ENCODE results near the gene TBCD. TPM values are rescaled to one million over a fixed set of nuclear protein-coding genes. Genes with fewer than 3 reads are reported as not detected.

The TBCD gene
- total RNA-seq, 2 experiments from 2014 or later: 87.8 to 145 TPM

- H2AFZ ChIP-seq (ENCODE audit: low read length): no peak overlapping the region
- ChIA-PET CTCF (ENCODE audit: unreplicated experiment) (no interaction called here), POLR2A (interaction anchor here (0.6 to 0.7 kb wide), 2 partner anchors 24 to 263 kb away, joined by 3 to 5 read pairs; no protein-coding TSS in a partner anchor)
- peaks cover 24% of the 10 kb centered on the region for H3K9me3 ChIP-seq (ENCODE audit: low read length)
- no peaks in the 10 kb centered on the region for H3K4me1 ChIP-seq (ENCODE audit: insufficient read depth, low read length, poor library complexity, severe bottlenecking)
- TF ChIP-seq EZH2phosphoT487 (IDR thresholded peaks at IDR 0.05; ENCODE audit: borderline replicate concordance, low read depth, low read length): no peak
- DNase-seq (ENCODE audit: low spot score): no peak
- H4K20me1 ChIP-seq (ENCODE audit: insufficient read depth, low read length): no peaks in the 10 kb centered on the region
- intact Hi-C loops (cut with micrococcal nuclease; ENCODE audit: unreplicated experiment): loop anchor here (5.0 kb wide), 1 partner anchor 78 kb away; no protein-coding TSS in a partner anchor
- no peak overlapping the region for H3K4me3 ChIP-seq (ENCODE audit: low read depth, low read length, poor library complexity, severe bottlenecking)
- no peak overlapping the region for H3K4me2 ChIP-seq (ENCODE audit: low read length)
- BruUV-seq (replicated peaks): no TSS peak
- no peaks in the 10 kb centered on the region for H3K9me2 ChIP-seq (ENCODE audit: insufficient read depth, low read length)
- H3K79me2 ChIP-seq (ENCODE audit: insufficient read depth, low read depth, low read length): no peaks in the 10 kb centered on the region
- H3K36me3 ChIP-seq (ENCODE audit: insufficient read depth, low read length): peaks cover 57% of the 10 kb centered on the region
- H3K27ac ChIP-seq (ENCODE audit: low read depth, low read length, poor library complexity, severe bottlenecking): no peak overlapping the region
These were observed 6.3 kb upstream of the TBCD start for GRCh38 chr17:82745524-82745923.

DNA sequence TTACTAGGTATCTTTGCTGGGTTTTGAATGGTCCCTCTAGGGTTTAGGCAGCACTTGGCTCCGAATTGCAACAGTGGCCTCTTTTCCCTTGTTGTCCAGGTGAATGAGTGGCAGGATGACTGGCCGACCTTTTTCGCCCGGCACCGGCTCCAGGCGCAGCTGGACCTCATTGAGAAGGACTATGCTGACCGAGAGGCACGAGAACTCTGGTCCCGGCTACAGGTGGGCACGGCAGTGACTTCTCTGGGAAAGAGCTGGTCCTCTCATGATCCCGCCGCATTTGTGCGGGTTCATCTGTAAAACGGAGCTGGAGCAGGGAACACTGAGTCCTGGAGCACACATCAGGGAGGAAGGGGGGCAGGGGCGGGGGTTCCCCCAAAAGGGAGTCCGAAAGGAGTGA lies 3.1 kb upstream of the TBCD start:
- no TSS peak for BruUV-seq (replicated peaks)
- Histone ChIP-seq H3K27ac (ENCODE audit: low read depth, low read length, poor library complexity, severe bottlenecking) (no peak overlapping the region), H4K20me1 (ENCODE audit: insufficient read depth, low read length) (no peaks in the 10 kb centered on the region), H3K4me2 (ENCODE audit: low read length) (no peak overlapping the region), H3K36me3 (ENCODE audit: insufficient read depth, low read length) (peaks cover 25% of the 10 kb centered on the region), H2AFZ (ENCODE audit: low read length) (no peak overlapping the region), H3K9me3 (ENCODE audit: low read length) (peaks cover 8% of the 10 kb centered on the region; the same call in 1 of the 2 replicates), H3K79me2 (ENCODE audit: insufficient read depth, low read depth, low read length) (peaks cover 14% of the 10 kb centered on the region), H3K4me3 (ENCODE audit: low read depth, low read length, poor library complexity, severe bottlenecking) (no peak overlapping the region), H3K9me2 (ENCODE audit: insufficient read depth, low read length) (no peaks in the 10 kb centered on the region), H3K4me1 (ENCODE audit: insufficient read depth, low read length, poor library complexity, severe bottlenecking) (peaks cover 13% of the 10 kb centered on the region)
- TF ChIP-seq EZH2phosphoT487 (IDR thresholded peaks at IDR 0.05; ENCODE audit: borderline replicate concordance, low read depth, low read length): no peak
- TF ChIP-seq, protein P1, sequence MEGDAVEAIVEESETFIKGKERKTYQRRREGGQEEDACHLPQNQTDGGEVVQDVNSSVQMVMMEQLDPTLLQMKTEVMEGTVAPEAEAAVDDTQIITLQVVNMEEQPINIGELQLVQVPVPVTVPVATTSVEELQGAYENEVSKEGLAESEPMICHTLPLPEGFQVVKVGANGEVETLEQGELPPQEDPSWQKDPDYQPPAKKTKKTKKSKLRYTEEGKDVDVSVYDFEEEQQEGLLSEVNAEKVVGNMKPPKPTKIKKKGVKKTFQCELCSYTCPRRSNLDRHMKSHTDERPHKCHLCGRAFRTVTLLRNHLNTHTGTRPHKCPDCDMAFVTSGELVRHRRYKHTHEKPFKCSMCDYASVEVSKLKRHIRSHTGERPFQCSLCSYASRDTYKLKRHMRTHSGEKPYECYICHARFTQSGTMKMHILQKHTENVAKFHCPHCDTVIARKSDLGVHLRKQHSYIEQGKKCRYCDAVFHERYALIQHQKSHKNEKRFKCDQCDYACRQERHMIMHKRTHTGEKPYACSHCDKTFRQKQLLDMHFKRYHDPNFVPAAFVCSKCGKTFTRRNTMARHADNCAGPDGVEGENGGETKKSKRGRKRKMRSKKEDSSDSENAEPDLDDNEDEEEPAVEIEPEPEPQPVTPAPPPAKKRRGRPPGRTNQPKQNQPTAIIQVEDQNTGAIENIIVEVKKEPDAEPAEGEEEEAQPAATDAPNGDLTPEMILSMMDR (conservative IDR thresholded peaks at IDR 0.05; ENCODE audit: low read length): no peak
- intact Hi-C loops (cut with micrococcal nuclease; ENCODE audit: unreplicated experiment): loop anchor here (5.0 kb wide), 1 partner anchor 81 kb away; no protein-coding TSS in a partner anchor
- POLR2A ChIA-PET: interaction anchor here (0.6 kb wide), 1 partner anchor 102 kb away, joined by 5 read pairs; no protein-coding TSS in a partner anchor
- DNase-seq (ENCODE audit: low spot score): no peak
- CTCF ChIA-PET (ENCODE audit: unreplicated experiment): no interaction called here

- peaks cover 27% of the 10 kb centered on the region for H3K4me1 ChIP-seq (ENCODE audit: insufficient read depth, low read length, poor library complexity, severe bottlenecking)
- no peak overlapping the region for H3K4me2 ChIP-seq (ENCODE audit: low read length)
- TF ChIP-seq, protein P1 (conservative IDR thresholded peaks at IDR 0.05; ENCODE audit: low read length): no peak
- no peak for TF ChIP-seq EZH2phosphoT487 (IDR thresholded peaks at IDR 0.05; ENCODE audit: borderline replicate concordance, low read depth, low read length)
- H3K4me3 ChIP-seq (ENCODE audit: low read depth, low read length, poor library complexity, severe bottlenecking): no peak overlapping the region
- DNase-seq (ENCODE audit: low spot score): no peak
- H3K36me3 ChIP-seq (ENCODE audit: insufficient read depth, low read length): peaks cover 24% of the 10 kb centered on the region
- H2AFZ ChIP-seq (ENCODE audit: low read length): no peak overlapping the region
- peaks cover 8% of the 10 kb centered on the region; the same call in 1 of the 2 replicates for H3K9me3 ChIP-seq (ENCODE audit: low read length)
- intact Hi-C loops (cut with micrococcal nuclease; ENCODE audit: unreplicated experiment): loop anchor here (2.0 to 5.0 kb wide), 2 partner anchors 34 to 73 kb away; partner anchors contain the start of gene FN3KRP
- no peaks in the 10 kb centered on the region for H3K9me2 ChIP-seq (ENCODE audit: insufficient read depth, low read length)
- ChIA-PET CTCF (ENCODE audit: unreplicated experiment) (no interaction called here), POLR2A (no interaction called here)
- BruUV-seq (replicated peaks): no TSS peak
- no peaks in the 10 kb centered on the region for H4K20me1 ChIP-seq (ENCODE audit: insufficient read depth, low read length)
- no peak overlapping the region for H3K27ac ChIP-seq (ENCODE audit: low read depth, low read length, poor library complexity, severe bottlenecking)
- H3K79me2 ChIP-seq (ENCODE audit: insufficient read depth, low read depth, low read length): peaks cover 30% of the 10 kb centered on the region
These were observed 1.5 kb upstream of the TBCD start for GRCh38 chr17:82750241-82750908.

Data from OCI-LY7 (cell line).